ENCODE data around the gene ZNF143.
A peak's percentile ranks its signal among the peaks of the same experiment; 100 is the strongest.

ZNF143 gene

GRCh38 chr11:9575260-9576240 is 114.7 kb downstream of the ZNF143 start:
- peak; percentile 85 for DNase-seq (ENCODE audit: low read depth)

DNA sequence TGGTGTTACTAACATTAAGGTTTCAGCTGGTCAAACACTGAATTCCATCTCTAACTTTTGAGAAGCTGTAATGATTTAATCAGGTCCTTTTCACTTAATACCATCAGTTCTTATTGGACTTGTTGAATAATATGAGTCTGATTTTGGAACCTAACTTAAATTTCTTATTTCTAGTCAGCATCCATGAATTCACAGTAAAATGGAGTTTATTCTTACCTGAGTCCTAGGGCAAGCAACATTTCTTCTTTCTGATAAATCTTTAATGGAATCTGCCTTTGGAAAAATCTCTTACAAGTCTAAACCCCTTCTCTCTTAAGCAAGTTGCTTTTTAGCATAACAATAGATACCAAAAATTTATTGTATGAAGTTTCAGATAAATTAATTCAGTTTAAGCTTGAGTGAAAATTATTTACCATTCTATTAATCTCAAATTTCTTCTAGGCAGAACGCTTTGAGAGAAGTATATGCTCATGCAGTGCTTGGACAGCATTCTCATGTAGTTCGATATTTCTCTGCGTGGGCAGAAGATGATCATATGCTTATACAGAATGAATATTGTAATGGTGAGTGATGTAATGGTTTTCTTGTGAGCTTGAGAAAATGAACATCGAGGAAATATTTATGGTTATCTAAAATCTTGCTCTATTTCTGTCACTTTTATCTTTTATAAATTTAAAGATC is 116.0 kb downstream of the ZNF143 start:
- peak; percentile 26 for DNase-seq (ENCODE audit: low read depth)

DNA sequence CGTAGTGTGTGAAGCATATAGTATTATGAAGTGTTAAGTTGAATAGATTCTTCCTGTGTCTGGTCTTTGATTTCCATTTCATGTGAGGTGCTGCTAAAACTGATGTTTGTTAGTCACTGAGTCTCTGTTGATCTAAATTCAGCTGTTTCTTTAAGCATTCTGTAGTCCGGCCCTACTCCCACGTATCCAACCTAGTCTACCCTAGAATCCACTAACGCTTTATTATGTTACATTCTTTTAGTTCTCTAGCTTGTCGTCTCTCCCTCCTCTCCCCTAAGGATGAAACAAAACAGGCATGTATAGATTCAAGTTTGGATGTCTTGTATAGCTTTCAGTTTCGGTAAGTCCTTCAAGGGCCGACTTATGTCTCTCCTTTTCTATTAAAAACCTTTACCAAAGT is 116.7 kb downstream of the ZNF143 start:
- DNase-seq (ENCODE audit: low read depth) = peak; percentile 10
